Kidney (tissue), 14 donors: ENCODE results near the gene DNM3. TPM values are rescaled to one million over a fixed set of nuclear protein-coding genes. Genes with fewer than 3 reads are reported as not detected.

Experiments used
- DNase-seq, 5 donors: peaks; one replicate each; pipeline ENCODE4 v3.0.0-alpha.2; 2013 to 2020
- FAIRE-seq: peaks from 2 replicates; lab custom pipeline; 2012; peaks lifted over from hg19 to GRCh38; lab: Jason Lieb, UNC
- H3K27ac ChIP-seq, 2 donors: one replicate each; pipeline ENCODE4 v1.7.0; 2013; ENCODE audit warnings: low read depth in 2 of 2, low read length in 2 of 2, inconsistent platforms in 1 of 2
- H3K27me3 ChIP-seq: one replicate; pipeline ENCODE4 v1.7.1; 2013; ENCODE audit warnings: low read length, inconsistent platforms; ENCODE audit not compliant: control insufficient read depth, insufficient read depth
- H3K36me3 ChIP-seq, 3 donors: one replicate each; pipeline versions ENCODE4 v1.7.0 to v1.7.1; 2013; ENCODE audit warnings: low read length in 3 of 3, control low read depth in 1 of 3, inconsistent platforms in 1 of 3; ENCODE audit not compliant: insufficient read depth in 3 of 3, control insufficient read depth in 2 of 3
- H3K4me1 ChIP-seq, 3 donors: one replicate each; pipeline versions ENCODE4 v1.7.0 to v1.7.1; 2013; ENCODE audit warnings: low read length in 3 of 3, inconsistent platforms in 1 of 3, low read depth in 1 of 3; ENCODE audit not compliant: control insufficient read depth in 2 of 3, insufficient read depth in 2 of 3
- H3K4me3 ChIP-seq, 3 donors: one replicate each; pipeline versions ENCODE4 v1.7.0 to v1.8.1; 2013; ENCODE audit warnings: low read length in 3 of 3, control low read depth in 1 of 3, inconsistent platforms in 1 of 3
- H3K9ac ChIP-seq, 3 donors: one replicate each; pipeline versions ENCODE4 v1.7.0 to v1.7.1; 2013; ENCODE audit warnings: low read length in 3 of 3, control low read depth in 1 of 3, inconsistent platforms in 1 of 3
- H3K9me3 ChIP-seq, 3 donors: one replicate each; pipeline versions ENCODE4 v1.7.0 to v1.7.1; 2013; ENCODE audit warnings: low read length in 3 of 3, control low read depth in 1 of 3, inconsistent platforms in 1 of 3; ENCODE audit not compliant: control insufficient read depth in 2 of 3, insufficient read depth in 1 of 3
- intact Hi-C: fragments of 100-400 bp; cut with DNase I; formaldehyde crosslinking; loops from one replicate; pipeline ENCODE4 v1.11.1; 2022
- polyA plus RNA-seq: library from polyadenylated mRNA; stranded (reverse); fragments of 350-450 nt; fragmentation: Illumina TruSeq; extraction: RNeasy Lipid Tissue Mini Kit (QIAGEN cat#74804); gene quantifications from one replicate; pipeline ENCODE4 v1.2.3, GENCODE V29; 2014; ENCODE audit warnings: low read depth, low replicate concordance; ENCODE audit not compliant: insufficient read depth
- total RNA-seq: library from RNA; stranded (reverse); fragmentation: NEBNext Ultra II Directional; extraction: Animal tissue kit (Norgen Biotek cat#: 25700); gene quantifications from one replicate; pipeline ENCODE4 v1.2.1, GENCODE V29; 2021
- TF ChIP-seq, protein P1 (sequence below): IDR thresholded peaks from 3 replicates; pipeline ENCODE4 v1.5.1; 2012; ENCODE audit warnings: mild to moderate bottlenecking, moderate library complexity, borderline replicate concordance; ENCODE audit not compliant: insufficient read depth; ENCODE audit errors: extremely low read depth
- donor health status: control.
- donor health status: control.
- donor health status: control.
- donor health status: control.
- donor health status: control.
- donor health status: DM: yes; HTN: yes; CAD: no.
- donor health status: Normal renal cell carcinoma (clear cell type).

DNM3 gene
- total and polyA plus RNA-seq, 2 donors from 2014 or later = 5.9 to 19.1 TPM

DNA sequence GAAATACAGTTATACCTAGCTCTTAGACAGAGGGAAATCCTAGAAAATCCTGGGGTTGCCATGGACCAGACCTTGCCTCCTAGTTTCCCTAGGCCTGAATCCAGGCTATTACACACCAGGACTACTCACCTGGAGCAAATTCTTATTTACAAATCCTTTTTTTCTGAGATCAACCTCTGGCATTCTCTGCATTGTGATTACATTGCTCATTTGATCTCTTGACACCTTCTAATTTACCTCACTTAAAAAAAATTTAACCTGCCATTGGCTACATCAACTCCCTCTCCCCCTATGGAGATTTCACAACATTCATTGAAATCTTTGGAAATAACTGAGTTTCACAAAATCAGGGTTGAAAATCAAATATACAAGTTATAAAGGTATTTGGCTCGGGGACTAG lies 576.3 kb downstream of the DNM3 start:
- intact Hi-C loops = no loop called here
- no peak for DNase-seq
- TF ChIP-seq, protein P1, sequence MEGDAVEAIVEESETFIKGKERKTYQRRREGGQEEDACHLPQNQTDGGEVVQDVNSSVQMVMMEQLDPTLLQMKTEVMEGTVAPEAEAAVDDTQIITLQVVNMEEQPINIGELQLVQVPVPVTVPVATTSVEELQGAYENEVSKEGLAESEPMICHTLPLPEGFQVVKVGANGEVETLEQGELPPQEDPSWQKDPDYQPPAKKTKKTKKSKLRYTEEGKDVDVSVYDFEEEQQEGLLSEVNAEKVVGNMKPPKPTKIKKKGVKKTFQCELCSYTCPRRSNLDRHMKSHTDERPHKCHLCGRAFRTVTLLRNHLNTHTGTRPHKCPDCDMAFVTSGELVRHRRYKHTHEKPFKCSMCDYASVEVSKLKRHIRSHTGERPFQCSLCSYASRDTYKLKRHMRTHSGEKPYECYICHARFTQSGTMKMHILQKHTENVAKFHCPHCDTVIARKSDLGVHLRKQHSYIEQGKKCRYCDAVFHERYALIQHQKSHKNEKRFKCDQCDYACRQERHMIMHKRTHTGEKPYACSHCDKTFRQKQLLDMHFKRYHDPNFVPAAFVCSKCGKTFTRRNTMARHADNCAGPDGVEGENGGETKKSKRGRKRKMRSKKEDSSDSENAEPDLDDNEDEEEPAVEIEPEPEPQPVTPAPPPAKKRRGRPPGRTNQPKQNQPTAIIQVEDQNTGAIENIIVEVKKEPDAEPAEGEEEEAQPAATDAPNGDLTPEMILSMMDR = no peak
- H3K36me3 ChIP-seq = no peaks in the 10 kb centered on the region
- no peaks in the 10 kb centered on the region for H3K27me3 ChIP-seq
- FAIRE-seq = no peak
- H3K9ac ChIP-seq = no peak overlapping the region
- no peak overlapping the region for H3K27ac ChIP-seq
- H3K9me3 ChIP-seq = no peaks in the 10 kb centered on the region
- H3K4me1 ChIP-seq = peaks cover 0 to 3% (median 0%) of the 10 kb centered on the region in 3 donors
- no peak overlapping the region for H3K4me3 ChIP-seq

DNA sequence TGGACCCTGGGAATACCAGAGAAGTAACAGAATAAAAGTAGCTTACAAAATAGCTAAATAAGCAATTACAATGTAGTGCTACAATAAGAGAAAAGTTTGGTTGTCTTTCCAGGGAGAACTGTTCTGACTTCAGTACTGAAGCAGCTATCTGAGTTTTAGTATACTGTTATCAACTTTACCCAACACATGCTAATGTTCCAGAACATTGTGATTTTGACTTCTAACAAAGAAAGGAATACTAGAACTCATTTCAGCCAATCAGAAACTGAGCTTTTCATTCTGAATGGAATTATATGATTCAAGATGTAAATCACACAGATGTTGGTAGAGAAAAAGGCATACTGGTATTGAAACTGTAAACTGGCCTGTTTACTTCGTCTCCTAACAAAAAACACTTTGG lies 579.1 kb downstream of the DNM3 start, which contains the start of gene C1orf105:
TSS of gene C1orf105 (plus strand) at position 301 of the 400 bp plus-strand sequence. CDS start 201 bp downstream, outside the sequence.
- TF ChIP-seq, protein P1 = no peak
- intact Hi-C loops = loop anchor here (10.0 kb wide), 1 partner anchor 416 kb away; no protein-coding TSS in a partner anchor
- no peaks in the 10 kb centered on the region for H3K27me3 ChIP-seq
- FAIRE-seq (no peak), DNase-seq (no peak)
- H3K27ac ChIP-seq = no peak within 1 kb of the TSS
- H3K36me3 ChIP-seq = no peaks in the 10 kb centered on the region
- no peaks in the 10 kb centered on the region for H3K9me3 ChIP-seq
- H3K9ac ChIP-seq = no peak within 1 kb of the TSS
- peaks cover 0 to 3% (median 0%) of the 10 kb centered on the region in 3 donors for H3K4me1 ChIP-seq
- no peak within 1 kb of the TSS for H3K4me3 ChIP-seq

DNA sequence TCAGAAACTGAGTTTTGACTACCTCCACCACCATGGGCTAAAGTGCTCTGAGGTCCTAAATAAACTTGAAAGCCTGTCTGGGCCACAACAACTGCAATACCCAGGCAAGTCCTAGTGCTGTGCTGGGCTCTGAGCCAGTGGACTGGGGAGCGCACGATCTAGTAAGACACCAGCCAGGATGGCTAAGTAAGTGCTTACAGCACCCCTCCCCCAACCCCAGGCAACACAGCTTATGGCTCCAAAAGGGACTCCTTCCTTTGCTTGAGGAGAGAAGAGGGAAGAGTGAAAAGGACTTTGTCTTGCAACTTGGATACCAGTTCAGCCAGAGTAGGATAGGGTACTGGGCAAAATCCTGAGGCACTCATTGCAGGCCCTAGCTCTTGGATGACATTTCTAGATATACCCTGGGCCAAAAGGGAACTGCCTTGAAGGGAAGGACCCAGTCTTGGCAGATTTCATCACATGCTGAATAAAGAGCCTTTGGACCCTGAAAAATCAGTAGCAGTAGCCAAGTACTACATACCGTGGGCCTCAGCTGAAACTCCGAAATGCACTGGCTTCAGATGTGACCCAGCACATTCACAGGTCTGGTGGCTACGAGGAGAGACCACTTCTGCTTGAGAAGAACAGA lies 580.8 kb downstream of the DNM3 start:
- intact Hi-C loops = loop anchor here (10.0 kb wide), 1 partner anchor 417 kb away; no protein-coding TSS in a partner anchor
- H3K36me3 ChIP-seq = no peaks in the 10 kb centered on the region
- FAIRE-seq (no peak), DNase-seq (no peak)
- no peak overlapping the region for H3K27ac ChIP-seq
- no peak overlapping the region for H3K4me3 ChIP-seq
- H3K9me3 ChIP-seq = no peaks in the 10 kb centered on the region
- H3K9ac ChIP-seq = no peak overlapping the region
- H3K4me1 ChIP-seq = no peaks in the 10 kb centered on the region
- no peaks in the 10 kb centered on the region for H3K27me3 ChIP-seq
- TF ChIP-seq, protein P1 = no peak

DNA sequence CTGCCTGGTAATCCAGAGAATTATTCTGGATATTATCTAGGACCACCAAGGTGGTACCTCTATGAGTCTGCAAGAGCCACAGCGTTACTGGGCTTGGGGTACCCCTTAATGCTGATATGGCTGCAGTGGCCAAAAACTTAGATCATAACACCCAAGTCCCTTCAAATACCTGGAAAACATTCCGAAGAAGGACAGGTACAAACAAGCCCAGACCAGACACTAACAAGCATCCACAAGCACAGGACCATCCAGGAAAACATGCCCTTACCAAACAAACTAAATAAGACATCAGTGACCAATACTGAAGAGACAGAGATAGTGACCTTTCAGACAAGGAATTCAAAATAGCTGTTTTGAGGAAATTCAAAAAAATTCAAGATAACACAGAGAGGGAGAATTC lies 582.0 kb downstream of the DNM3 start:
- Histone ChIP-seq H3K9ac (no peak overlapping the region), H3K36me3 (no peaks in the 10 kb centered on the region), H3K27ac (no peak overlapping the region), H3K4me1 (no peaks in the 10 kb centered on the region), H3K4me3 (no peak overlapping the region), H3K27me3 (no peaks in the 10 kb centered on the region), H3K9me3 (no peaks in the 10 kb centered on the region)
- TF ChIP-seq, protein P1 = no peak
- FAIRE-seq (no peak), DNase-seq (no peak)
- intact Hi-C loops = loop anchor here (10.0 kb wide), 1 partner anchor 419 kb away; no protein-coding TSS in a partner anchor
